ENCODE results near the gene ST6GAL1.

ST6GAL1 gene

DNA sequence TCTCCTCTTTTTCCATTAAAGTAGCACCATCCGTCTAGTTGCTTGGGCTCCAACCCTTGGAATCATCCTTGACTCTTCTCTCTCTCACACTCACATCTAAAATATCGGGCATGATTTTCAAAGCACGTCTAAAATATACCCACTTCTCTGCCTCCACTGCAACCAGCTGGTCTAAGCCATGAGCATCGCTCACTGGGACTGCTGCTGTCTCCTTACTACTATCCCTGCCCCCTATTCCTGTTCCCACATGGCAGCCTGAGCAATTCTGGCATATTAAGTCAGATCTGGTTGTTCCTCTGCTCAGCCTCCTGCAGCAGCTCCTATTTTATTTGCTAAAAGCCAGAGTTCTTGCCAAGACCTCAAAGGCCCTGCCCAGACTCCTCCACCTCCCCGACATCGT, 53.7 kb downstream of the ST6GAL1 start:
- TF ChIP-seq, protein P1, sequence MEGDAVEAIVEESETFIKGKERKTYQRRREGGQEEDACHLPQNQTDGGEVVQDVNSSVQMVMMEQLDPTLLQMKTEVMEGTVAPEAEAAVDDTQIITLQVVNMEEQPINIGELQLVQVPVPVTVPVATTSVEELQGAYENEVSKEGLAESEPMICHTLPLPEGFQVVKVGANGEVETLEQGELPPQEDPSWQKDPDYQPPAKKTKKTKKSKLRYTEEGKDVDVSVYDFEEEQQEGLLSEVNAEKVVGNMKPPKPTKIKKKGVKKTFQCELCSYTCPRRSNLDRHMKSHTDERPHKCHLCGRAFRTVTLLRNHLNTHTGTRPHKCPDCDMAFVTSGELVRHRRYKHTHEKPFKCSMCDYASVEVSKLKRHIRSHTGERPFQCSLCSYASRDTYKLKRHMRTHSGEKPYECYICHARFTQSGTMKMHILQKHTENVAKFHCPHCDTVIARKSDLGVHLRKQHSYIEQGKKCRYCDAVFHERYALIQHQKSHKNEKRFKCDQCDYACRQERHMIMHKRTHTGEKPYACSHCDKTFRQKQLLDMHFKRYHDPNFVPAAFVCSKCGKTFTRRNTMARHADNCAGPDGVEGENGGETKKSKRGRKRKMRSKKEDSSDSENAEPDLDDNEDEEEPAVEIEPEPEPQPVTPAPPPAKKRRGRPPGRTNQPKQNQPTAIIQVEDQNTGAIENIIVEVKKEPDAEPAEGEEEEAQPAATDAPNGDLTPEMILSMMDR (IDR thresholded peaks at IDR 0.05; ENCODE audit: low read depth, low read length): no peak
- no peak overlapping the region for H3K4me3 ChIP-seq (ENCODE audit: low read depth, low read length)

DNA sequence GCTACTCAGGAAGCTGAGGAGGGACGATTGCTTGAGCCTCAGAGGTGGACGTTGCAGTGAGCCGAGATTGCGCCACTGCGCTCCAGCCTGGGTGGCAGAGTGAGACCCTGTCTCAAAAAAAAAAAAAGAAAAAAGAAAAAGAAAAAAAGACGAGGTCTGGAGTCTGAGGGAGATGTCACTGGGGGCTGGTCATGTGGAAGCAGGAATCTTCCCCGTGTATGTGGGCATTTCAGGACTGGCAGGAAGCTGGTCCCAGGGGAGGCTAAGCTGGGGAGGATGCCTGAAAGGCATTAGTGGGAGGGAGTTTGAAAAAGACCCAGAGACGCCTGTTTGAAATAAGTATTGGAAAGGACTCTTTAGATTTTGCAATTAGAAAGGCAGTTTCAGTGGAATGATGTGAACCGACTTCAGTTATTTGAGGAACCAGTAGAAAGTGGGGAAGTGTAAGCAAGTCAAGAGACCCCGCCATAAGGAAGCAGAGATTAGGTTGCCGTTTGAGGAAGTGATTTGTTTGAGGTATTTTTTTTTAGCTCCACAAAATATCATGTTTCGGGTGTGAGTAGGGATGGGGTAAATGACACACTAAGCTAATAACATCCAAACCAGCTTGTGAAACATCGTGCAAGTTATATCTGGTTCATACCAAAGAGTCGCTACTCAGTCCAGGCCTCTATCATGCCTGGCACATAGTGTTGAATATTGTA, 55.5 kb downstream of the ST6GAL1 start:
- no peak overlapping the region for H3K4me3 ChIP-seq (ENCODE audit: low read depth, low read length)
- TF ChIP-seq, protein P1 (IDR thresholded peaks at IDR 0.05; ENCODE audit: low read depth, low read length): no peak

DNA sequence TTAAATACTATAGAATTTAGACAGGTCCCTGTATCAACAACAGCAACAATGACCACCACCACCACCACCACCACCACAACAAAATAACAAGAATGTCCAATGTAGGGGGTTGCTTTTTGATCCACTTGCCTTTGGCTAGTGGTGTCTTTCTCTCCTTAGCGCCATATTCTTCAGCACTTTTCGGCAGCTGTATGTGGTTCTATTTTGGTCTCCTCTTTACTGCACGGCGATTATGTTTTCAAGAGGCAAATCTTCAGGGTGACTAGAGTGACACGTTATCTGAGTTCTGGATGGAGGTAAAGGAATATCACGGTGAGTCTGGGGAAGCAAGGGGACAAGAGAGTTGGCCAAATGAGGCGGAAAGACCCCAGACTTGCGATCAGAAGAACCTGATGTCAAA, 56.1 kb downstream of the ST6GAL1 start:
- H3K4me3 ChIP-seq (ENCODE audit: low read depth, low read length): no peak overlapping the region
- TF ChIP-seq, protein P1 (IDR thresholded peaks at IDR 0.05; ENCODE audit: low read depth, low read length): no peak

DNA sequence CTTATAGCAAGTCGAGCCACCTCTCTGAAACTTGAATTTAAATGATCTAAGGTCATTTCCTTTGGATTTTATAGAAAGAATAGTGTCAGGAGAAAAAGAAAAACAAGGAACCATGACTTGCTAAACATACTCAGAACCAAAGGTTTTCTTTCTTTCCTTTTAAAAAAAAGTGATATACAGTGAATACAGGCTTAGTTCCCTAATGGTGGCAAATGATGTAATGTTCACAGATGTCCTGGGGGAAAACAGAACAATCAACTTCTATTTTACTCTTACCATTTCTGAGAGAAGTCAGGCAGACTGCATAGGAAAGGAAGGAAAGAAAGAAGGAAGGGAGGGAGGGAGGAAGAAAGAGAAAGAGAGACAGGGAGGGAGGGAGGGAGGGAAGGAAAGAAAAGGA, 56.5 kb downstream of the ST6GAL1 start:
- TF ChIP-seq, protein P1 (IDR thresholded peaks at IDR 0.05; ENCODE audit: low read depth, low read length): no peak
- H3K4me3 ChIP-seq (ENCODE audit: low read depth, low read length): no peak overlapping the region

DNA sequence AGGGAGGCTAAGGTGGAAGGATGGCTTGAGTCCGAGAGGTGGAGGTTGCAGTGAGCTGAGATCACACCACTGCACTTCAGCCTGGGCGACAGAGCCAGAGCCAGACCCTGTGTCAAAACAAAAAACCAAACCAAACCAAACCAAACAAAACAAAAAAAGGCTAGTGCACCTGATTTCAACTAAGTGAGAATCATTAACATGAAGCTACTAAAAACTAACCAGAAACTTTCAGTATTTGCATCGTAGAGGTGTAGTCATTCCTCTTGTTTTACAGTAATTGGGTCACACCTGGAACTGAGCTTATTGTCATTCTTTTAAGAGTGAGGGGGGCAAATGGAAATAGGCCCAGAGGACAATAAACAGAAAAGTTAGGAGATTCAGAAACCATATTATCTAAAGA, 58.5 kb downstream of the ST6GAL1 start:
- TF ChIP-seq, protein P1 (IDR thresholded peaks at IDR 0.05; ENCODE audit: low read depth, low read length): no peak
- H3K4me3 ChIP-seq (ENCODE audit: low read depth, low read length): no peak overlapping the region

DNA sequence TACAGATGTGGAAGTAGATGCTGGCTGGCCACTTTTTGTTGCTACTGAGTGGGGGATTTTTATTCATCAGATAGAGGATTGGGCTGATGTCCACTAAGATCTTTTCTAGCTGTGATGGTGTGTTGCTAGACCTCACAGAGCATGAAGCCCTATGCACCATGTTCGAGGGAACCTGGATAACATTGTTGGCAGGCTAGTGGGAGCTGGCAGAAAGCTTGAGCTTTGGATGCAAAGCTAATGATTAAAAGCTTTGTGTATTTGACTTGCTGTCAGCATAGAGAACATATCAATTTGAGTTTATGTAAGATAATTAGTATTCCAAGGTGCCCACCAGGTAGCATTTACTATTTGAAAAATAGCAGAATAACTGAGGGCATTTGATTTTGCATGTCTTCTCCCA, 59.1 kb downstream of the ST6GAL1 start:
- TF ChIP-seq, protein P1 (IDR thresholded peaks at IDR 0.05; ENCODE audit: low read depth, low read length): no peak
- no peak overlapping the region for H3K4me3 ChIP-seq (ENCODE audit: low read depth, low read length)

DNA sequence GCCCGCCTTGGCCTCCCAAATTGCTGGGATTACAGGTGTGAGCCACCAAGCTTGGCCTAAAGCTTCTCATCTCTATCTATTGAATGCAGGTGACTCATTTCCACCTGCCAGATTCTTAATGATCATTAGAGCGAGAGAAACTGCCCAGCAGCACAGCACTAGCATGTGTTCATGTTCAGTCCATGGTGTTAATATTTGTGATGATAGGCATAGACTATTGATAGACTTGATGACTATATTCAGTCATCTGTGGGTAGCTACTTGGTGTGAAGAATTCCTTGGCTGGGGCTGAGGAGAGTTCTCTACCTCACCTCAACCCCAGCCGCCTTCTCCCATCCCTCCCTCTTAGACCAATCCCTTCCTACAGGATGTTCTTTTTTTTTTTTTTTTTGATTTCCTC, 60.0 kb downstream of the ST6GAL1 start:
- TF ChIP-seq, protein P1 (IDR thresholded peaks at IDR 0.05; ENCODE audit: low read depth, low read length): no peak
- H3K4me3 ChIP-seq (ENCODE audit: low read depth, low read length): no peak overlapping the region

All from WI38 (cell line).